ENCODE measurements around the gene RNF7.
"Not testable (repeated sequence)": the region's sequence is repeated elsewhere in the genome, so short reads cannot be mapped to it uniquely, and the experiment has no call there.

Gene RNF7

DNA sequence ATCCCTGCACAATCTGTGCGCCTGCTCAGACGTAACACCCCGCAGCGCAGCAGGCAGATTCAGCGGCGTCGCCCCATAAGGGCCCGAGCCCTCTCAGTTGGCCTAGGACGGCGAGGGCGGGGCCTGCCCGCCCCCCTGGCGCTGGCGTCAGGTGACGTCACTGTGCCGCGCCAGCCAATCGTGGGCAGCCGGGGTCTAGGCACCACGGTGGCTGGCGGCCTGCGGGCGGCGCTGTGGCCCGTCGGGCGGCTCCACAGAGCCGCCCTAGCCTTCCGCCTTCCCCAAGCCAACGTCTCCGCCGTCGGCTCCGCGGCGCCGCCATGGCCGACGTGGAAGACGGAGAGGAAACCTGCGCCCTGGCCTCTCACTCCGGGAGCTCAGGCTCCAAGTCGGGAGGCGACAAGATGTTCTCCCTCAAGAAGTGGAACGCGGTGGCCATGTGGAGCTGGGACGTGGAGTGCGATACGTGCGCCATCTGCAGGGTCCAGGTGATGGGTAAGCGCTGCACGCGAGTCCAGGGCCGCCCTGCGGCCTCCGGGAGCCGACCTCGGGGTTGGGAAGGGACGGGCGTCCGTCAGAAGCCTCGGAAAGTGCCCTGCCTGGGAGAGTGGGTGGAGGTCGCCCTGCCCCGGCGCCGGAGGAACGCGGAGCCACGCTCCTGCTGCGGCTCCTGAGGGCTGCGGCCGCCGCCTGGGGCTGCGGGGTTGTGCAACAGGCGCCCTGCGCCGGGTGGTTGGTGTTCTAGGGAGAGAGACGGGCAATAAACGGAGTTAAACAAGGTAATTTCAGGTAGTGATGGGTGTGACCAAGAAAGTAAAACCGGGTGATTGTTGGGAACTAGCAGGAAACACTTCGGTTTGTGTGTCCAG is at the start of gene RNF7:
TSS of gene RNF7 (plus strand) at position 277 of the 869 bp plus-strand sequence. CDS start at position 321, 44 bp downstream.
- DNase-seq (ENCODE audit: low read depth): peak; percentile 99

DNA sequence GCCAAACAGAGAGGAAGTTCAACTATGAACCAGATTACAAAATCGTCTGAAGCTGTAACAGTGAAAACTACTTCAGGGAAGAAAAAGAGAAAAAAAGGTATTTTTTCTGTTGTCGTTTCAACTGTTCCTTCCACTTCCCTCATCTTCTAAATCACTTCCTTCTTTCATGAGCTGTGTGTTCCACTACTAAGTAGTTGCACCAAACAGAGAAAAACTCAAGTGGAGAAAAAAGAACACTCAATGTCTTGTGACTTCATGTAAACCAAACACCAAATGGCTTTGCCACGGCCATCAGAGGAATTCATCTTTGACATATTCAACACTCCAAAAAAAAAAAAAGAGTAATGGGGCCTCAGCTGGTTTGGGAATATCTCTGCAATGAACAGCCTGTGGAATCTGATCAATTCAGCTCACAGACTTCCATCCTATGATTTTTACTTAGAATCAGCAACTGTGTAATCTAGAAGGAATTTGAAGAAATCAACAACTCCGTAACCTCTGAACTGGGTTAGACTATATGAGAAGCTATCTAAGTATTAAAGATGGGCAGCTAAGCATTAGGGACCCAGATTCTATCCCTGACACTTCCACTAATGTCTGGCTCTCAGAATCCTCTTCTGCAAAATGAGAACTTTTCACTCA is 47.5 kb upstream of the RNF7 start:
- no peak for DNase-seq (ENCODE audit: low read depth)

DNA sequence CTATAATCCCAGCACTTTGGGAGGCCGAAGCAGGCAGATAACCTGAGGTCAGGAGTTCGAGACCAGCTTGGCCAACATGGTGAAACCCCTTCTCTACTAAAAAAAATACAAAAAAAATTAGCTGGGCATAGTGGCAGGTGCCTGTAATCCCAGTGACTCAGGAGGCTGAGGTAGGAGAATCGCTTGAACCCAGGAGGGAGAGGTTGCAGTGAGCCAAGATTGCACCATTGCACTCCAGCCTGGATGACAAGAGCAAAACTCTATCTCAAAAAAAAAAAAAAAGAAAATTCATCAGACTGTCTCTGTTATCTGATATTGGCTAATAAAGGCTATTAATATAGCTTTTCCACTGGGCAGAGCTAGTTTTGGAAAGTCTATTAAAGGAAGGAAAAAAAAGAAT is 46.6 kb upstream of the RNF7 start:
- DNase-seq (ENCODE audit: low read depth): not testable (repeated sequence)

DNA sequence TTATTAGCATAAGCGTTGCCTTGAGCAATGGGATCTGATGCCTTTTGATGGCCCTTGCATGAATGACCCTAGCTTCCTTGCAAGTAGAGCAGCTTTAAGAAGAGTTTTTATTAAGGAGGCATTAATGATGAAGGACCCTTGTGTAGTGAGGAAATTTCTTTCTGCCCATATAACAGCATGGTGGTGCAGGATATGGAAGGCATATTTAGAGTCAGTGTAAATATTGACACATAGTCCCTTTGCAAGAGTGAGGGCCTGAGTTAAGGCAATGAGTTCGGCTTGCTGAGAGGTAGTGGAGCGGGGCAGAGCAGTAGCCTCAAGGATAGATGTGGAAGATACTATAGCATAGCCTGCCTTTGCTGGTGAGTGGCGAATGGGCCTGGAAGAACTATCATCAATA is 45.1 kb upstream of the RNF7 start:
- DNase-seq (ENCODE audit: low read depth): not testable (repeated sequence)

- DNase-seq (ENCODE audit: low read depth): no peak
These were observed 38.8 kb upstream of the RNF7 start for GRCh38 chr3:141699324-141699723.

DNA sequence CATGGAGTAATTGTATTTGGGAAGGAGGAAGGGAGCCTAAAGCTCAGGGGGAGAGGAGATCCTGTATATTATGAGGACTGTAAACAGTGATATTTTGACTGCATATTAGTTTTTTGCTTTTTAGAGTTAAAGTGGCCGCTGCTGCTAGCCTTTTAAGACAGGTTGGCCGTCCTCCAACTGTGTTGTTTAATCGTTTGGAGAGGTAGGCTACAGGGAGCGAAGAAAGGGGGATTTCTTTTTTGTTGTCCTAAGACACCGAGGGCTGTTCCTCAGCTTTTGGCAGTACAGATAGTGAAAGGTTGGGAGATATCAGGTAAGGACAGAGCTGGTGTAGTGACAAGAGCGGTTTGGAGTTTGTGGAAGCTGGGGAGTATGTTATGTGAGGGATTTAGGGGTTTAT is 38.2 kb upstream of the RNF7 start:
- DNase-seq (ENCODE audit: low read depth): no peak

DNA sequence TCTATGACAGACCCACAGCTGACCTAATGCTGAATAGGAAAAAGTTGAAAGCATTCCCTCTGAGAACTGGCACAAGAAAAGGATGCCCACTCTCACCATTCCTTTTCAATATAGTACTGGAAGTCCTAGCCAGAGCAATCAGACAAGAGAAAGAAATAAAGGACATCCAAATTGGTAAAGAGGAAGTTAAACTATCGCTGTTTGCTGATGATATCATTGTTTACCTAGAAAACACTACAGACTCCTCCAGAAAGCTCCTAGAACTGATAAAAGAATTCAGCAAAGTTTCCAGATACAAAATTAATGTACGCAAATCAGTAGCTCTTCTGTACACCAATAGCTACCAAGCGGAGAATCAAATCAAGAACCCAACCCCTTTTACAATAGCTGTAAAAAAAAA is 34.7 kb upstream of the RNF7 start:
- not testable (repeated sequence) for DNase-seq (ENCODE audit: low read depth)

DNA sequence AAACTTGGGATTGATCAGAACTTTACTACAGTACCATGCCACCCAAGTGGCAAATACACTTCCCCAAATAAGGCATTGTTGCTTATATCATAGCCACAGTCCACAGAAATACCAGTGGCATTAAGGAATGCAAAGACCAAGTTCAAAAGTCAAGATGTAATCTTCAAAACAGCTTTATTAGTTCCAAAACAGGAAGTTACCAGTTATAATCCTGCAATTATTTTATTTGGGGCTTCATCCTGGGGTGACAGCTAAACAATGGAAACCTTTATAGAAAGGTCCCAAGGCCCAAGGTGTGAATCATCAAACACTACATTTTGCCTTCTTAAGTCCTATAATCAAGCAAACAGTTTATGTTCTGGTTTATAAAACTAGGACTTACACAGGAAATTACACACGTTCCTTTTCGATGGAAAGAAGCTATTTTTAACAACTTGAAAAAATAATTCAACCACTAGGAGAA is 30.3 kb upstream of the RNF7 start:
- DNase-seq (ENCODE audit: low read depth): no peak

DNA sequence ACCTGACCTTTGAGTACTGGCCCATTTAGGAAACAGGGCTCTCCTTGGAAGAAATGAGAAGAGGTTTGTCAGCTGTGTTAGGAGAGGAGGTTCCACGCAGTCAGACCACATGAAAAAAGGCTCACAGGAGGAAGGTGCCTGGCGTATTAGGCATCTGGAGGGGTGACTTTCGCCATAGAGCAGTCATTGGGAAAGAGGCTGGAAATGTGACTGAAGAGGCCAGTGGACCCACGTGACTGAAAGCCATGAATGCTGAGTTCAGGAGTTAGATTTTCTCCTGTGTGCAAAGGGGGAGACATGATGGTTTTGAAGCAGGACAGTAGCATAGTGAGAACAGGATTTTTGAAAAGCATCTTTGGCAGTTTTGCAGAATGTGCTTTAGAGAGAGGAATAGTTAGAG is 29.7 kb upstream of the RNF7 start:
- no peak for DNase-seq (ENCODE audit: low read depth)

DNA sequence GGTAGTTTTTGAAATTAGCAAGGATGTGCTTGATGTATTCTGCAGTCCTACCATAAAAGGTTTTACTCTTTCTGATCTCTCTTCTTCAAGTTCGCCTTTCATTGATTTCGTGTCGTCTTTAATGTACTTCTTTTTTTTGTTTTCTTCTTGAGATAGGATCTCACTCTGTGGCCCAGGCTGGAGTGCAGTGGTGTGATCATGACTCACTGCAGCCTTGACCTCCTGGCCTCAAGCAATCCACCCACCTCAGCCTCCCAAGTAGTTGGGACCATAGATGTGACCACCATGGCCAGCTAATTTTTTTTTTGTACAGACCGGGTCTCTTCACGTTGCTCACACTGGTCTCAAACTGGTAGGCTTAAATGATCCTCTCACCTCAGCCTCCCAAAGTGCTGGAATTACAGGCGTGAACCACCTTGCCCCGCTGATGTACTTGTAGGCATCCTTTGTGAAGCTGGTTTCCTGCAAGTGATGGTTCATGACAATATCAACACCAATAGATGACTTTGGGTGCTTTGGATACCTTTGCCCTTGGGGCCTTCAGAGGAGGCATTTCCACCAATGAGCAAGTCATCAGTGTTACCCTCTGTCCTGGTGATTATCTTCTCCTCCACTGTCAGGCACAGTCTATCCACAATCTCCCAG is 28.9 kb upstream of the RNF7 start:
- no peak for DNase-seq (ENCODE audit: low read depth)

DNA sequence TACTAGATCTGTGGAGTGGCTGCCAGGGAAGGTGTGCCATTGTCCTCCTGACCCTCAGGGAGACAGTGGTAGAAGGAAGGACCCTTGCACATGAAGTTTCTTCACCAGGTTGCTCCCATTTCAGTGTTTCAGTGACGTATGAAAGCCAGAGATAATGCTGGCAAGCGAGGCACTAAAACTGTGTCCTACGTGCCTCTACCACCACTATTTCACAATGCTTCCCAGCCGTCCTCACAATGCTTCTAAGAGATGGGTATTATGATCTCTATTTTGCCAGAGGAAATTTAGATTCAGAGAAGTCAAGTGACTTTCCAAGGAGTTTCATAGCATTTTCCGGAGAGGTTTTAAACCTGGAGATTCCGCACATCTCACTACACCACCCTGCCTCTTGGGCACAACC is 28.0 kb upstream of the RNF7 start:
- no peak for DNase-seq (ENCODE audit: low read depth)

GRCh38 chr3:141710888-141711616 is 27.0 kb upstream of the RNF7 start:
- DNase-seq (ENCODE audit: low read depth): no peak

DNA sequence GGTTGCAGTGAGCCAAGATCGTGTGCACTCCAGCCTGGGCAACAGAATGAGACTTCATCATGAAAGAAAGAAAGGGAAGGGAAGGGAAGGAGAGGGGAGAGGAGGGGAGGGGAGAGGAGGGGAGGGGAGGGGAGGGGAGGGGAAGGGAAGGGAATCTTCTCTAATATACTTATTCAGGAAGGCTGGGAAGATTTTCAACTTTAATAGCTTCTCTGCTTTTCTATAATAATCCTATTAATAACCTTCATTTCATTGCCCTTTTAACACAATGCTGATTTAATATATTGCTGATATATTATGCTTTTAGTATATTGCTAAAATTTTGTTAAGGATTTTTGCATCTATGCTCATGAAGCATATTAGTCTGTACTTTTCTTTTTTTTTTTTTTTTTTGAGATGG is 23.4 kb upstream of the RNF7 start:
- DNase-seq (ENCODE audit: low read depth): no peak

DNA sequence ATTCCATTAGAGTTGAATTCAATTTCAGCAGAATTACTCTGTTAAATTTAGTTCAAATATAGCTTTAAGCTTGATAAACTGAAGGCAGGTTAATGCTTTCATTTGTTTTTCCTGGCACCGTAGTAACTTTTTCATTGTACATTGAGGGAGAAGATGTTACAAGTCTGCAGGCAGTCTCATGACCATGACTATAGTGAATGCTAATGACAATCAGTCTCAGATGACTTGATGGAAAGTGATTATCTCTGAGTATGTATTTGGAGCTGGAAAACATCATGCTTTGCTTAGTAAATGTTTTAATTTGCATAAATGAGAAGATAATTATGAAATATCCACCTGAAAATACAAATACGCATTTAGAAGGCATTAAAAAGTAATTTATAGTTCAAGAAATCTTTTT is 16.0 kb upstream of the RNF7 start:
- DNase-seq (ENCODE audit: low read depth): no peak

- no peak for DNase-seq (ENCODE audit: low read depth)
These were observed 15.4 kb upstream of the RNF7 start for GRCh38 chr3:141722648-141723047.

- DNase-seq (ENCODE audit: low read depth): no peak
These were observed 14.8 kb upstream of the RNF7 start for GRCh38 chr3:141723255-141723654.

DNA sequence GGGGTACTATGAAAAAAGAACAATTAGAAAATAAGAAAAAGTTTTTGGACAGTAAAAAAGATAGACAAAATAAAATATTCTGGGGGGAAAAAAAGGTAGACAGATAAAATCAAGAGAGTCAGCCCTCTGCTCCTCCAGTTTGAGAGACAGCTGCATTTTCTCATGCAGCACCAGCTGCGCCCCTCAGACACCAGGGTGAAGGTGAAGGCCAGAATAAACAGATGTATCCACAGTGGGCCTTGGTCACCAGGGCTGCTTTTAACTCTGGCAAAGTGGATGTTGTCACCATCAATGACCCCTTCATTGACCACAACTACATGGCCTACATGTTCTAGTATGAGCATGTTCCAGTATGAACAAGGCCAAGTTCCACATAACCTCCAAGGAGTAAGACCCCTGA is 13.9 kb upstream of the RNF7 start:
- no peak for DNase-seq (ENCODE audit: low read depth)

GRCh38 chr3:141725036-141725435 is 13.1 kb upstream of the RNF7 start:
- no peak for DNase-seq (ENCODE audit: low read depth)

DNA sequence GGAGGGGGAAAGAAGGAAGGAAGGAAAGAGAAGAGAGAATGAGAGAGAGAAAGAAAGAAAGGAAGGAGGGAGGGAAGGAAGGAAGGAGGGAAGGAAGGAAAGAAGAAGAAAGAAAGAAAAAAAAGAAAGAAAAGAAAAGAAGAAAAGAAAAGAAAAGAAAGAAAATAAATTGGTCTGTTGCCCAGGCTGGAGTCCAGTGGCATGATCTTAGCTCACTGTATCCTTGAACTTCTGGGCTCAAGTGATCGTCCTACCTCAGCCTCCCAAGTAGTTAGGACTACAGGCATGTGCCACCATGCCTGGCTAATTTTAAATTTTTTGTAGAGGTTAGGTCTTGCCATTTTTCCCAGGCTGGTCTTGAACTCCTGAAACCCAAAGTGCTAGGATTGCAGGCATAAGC is 11.6 kb upstream of the RNF7 start:
- no peak for DNase-seq (ENCODE audit: low read depth)

GRCh38 chr3:141728355-141728892 is 9.7 kb upstream of the RNF7 start:
- DNase-seq (ENCODE audit: low read depth): no peak

DNA sequence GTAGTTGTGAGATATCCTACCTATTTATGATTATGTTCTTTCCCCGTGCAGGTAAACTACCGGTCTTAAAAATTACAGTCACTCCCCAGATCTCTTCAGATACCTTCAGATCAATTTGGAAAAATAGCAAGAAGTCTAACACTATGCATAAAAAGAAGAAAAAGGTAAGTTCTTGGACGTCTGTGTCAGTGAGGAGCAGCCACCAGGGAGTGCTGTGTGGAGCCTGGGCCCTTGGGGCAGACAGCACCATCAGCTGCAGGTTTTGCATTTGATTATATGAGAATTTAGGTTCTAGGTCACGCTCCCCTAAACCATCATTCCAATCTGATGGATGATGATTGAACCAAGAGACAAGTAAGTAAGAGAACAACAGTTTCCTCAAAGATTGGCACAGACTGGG is 8.9 kb upstream of the RNF7 start:
- no peak for DNase-seq (ENCODE audit: low read depth)

DNA sequence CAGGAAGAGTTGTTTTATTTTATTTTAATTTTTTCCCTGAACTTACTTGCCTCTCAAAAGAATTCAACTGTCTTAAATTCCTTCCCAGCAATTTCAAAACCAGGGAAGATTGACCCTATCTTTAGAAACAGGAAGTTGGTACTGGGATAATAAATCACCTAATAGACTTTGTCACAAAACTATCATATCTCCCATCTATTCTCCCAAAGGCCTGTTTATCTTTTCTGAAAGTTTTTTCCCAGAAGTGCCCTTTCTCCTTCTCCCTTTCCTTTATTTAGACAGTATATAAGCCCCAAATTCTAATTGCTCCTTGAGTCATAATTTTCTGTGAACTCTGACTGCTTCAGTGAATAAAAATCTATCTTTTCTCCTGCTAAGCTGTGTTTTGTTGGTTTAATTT is 2.9 kb upstream of the RNF7 start:
- DNase-seq (ENCODE audit: low read depth): no peak

Measured in activated T-cell treated with anti-CD3 and anti-CD28 coated beads for 48 hours (primary cell).